BJ (cell line): ENCODE measurements around the gene ACAP1. TPM values are rescaled to one million over a fixed set of nuclear protein-coding genes. Genes with fewer than 3 reads are reported as not detected.

Source experiments
- CTCF ChIA-PET: fragments of 350-600 bp; formaldehyde crosslinking; extraction: SDS; loops from one replicate; lab custom pipeline; 2021; ENCODE audit warnings: antibody characterized with exemption, inconsistent platforms; lab: Yijun Ruan, JAX
- POLR2A ChIA-PET: fragments of 300-600 bp; sonication (Branson Sonifier 250); formaldehyde crosslinking; extraction: SDS; loops from one replicate; lab custom pipeline; 2021; ENCODE audit warnings: antibody characterized with exemption; lab: Charles Lee
- DNase-seq: peaks from one replicate; pipeline ENCODE4 v3.0.0-alpha.2; 2011; ENCODE audit warnings: low read depth
- H3K27me3 ChIP-seq: 2 replicates; pipeline ENCODE4 v1.6.0; 2011; ENCODE audit warnings: low read length; ENCODE audit not compliant: control insufficient read depth, insufficient read depth
- H3K36me3 ChIP-seq: 2 replicates; pipeline ENCODE4 v1.5.1; 2011; ENCODE audit warnings: low read length; ENCODE audit not compliant: control insufficient read depth, insufficient read depth
- H3K4me3 ChIP-seq: 2 replicates; pipeline ENCODE4 v1.5.1; 2011; ENCODE audit warnings: low read depth, mild to moderate bottlenecking, control low read depth, low read length
- CTCF ChIP-seq: IDR thresholded peaks from 2 replicates; pipeline ENCODE4 v1.5.1; 2011; ENCODE audit warnings: low read depth, mild to moderate bottlenecking, control low read depth, inconsistent platforms, low read length, moderate library complexity; ENCODE audit not compliant: insufficient read depth
- polyA plus RNA-seq: library from polyadenylated mRNA; depleted of rRNA; stranded (reverse); fragments of >200 nt; gene quantifications from 2 replicates; pipeline ENCODE4 v1.2.3, GENCODE V29; 2011

Gene ACAP1
- polyA plus RNA-seq, 1 experiment = 1.7 TPM

- no peak for TF ChIP-seq CTCF
- peaks cover 21% of the 10 kb centered on the region for H3K36me3 ChIP-seq
- no peaks in the 10 kb centered on the region for H3K27me3 ChIP-seq
- no peak for DNase-seq
- no peak overlapping the region for H3K4me3 ChIP-seq
- CTCF ChIA-PET = interaction anchor here (1.7 kb wide), 1 partner anchor 35 kb away, joined by 4 read pairs; no protein-coding TSS in a partner anchor
- POLR2A ChIA-PET = no interaction called here
Observed at GRCh38 chr17:7391307-7391706, 55.0 kb downstream of the ACAP1 start.

- no peak for TF ChIP-seq CTCF
- peak overlapping the region; percentile 89 for H3K4me3 ChIP-seq
- CTCF ChIA-PET = interaction anchor here (1.4 kb wide), 1 partner anchor 168 kb away, joined by 4 read pairs; no protein-coding TSS in a partner anchor
- H3K36me3 ChIP-seq = peaks cover 19% of the 10 kb centered on the region
- no peak for DNase-seq
- H3K27me3 ChIP-seq = no peaks in the 10 kb centered on the region
- POLR2A ChIA-PET = no interaction called here
Observed at GRCh38 chr17:7392696-7393612, 56.6 kb downstream of the ACAP1 start.

GRCh38 chr17:7393613-7394451 lies 57.5 kb downstream of the ACAP1 start:
- Histone ChIP-seq H3K27me3 (no peaks in the 10 kb centered on the region), H3K36me3 (peaks cover 13% of the 10 kb centered on the region), H3K4me3 (peak overlapping the region; percentile 89)
- peak; percentile 35 for TF ChIP-seq CTCF
- POLR2A ChIA-PET = interaction anchor here (0.6 kb wide), 1 partner anchor 10 kb away, joined by 3 read pairs; the partner anchor contains the start of gene TMEM256
- DNase-seq = no peak
- CTCF ChIA-PET = interaction anchor here (1.4 kb wide), 1 partner anchor 38 kb away, joined by 7 read pairs; no protein-coding TSS in a partner anchor

GRCh38 chr17:7394452-7395191 lies 58.3 kb downstream of the ACAP1 start, which contains the start of gene PLSCR3:
Gene PLSCR3, minus strand, starts transcription at chr17:7394525. Its CDS starts 415 bp downstream, at chr17:7394110.
- DNase-seq = peak; percentile 45
- ChIA-PET POLR2A (interaction anchor here (0.6 kb wide), 1 partner anchor 10 kb away, joined by 3 read pairs; the partner anchor contains the start of gene TMEM256), CTCF (interaction anchor here (1.4 kb wide), 1 partner anchor 39 kb away, joined by 7 read pairs; no protein-coding TSS in a partner anchor)
- Histone ChIP-seq H3K27me3 (no peaks in the 10 kb centered on the region), H3K4me3 (peak within 1 kb of the TSS; percentile 89), H3K36me3 (peaks cover 9% of the 10 kb centered on the region)
- TF ChIP-seq CTCF = peak; percentile 64
